GM19467 (cell line): Measurements from ENCODE around the gene HCN3.
"Not testable (repeated sequence)": the region's sequence is repeated elsewhere in the genome, so short reads cannot be mapped to it uniquely, and the experiment has no call there.

Source experiments
- ATAC-seq: cut with Tn5 transposase; IDR thresholded peaks from one replicate; pipeline ENCODE4 v1.9.1; 2021; ENCODE audit warnings: mild to moderate bottlenecking, moderate library complexity; ENCODE audit not compliant: unreplicated experiment

Gene HCN3

DNA sequence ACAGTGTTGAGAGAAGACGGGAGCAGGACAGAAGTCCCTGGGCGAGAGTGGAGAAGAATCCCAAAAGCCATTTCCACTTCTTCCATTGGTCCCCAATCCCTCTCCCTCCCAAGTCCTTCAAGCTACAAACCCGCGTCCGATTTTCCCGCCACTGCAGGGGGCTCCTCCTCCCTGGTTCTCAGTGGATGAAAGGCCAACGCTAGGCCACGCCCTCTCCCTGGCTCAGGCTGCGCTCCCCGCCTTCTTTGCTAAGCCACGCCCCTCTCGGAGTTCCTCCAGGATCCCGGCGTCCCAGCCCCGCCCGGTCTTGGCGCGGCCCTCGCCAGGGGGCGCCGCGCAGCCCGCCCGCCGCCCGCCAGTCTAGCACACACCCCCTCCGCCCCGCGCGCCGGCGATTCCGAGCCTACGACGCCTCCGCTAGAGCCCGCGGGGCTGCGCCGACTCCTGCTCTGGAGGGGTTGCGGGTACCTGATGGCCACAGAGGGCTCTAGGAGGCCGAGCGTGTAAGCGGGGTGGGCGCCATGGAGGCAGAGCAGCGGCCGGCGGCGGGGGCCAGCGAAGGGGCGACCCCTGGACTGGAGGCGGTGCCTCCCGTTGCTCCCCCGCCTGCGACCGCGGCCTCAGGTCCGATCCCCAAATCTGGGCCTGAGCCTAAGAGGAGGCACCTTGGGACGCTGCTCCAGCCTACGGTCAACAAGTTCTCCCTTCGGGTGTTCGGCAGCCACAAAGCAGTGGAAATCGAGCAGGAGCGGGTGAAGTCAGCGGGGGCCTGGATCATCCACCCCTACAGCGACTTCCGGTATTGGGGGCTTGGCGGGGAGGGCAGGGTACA lies at the start of gene HCN3:
Gene HCN3 (plus strand): TSS at position 394 of the 832 bp plus-strand sequence. CDS start 128 bp downstream, at position 522.
- ATAC-seq, result peak; percentile 63

DNA sequence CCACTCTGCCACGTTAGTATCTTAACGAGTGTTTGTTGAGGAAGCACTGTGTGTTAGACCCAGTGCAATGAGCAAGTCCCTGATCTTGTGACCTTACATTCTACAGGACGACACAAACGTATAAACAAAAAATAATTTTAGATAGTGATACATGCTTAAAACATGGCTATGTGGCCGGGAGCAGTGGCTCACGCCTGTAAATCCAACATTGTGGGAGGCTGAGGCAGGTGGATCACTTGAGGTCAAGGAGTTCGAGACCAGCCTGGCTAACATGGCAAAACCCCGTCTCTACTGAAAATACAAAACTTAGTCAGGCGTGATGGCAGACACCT lies 49.2 kb upstream of the HCN3 start:
- no peak for ATAC-seq

DNA sequence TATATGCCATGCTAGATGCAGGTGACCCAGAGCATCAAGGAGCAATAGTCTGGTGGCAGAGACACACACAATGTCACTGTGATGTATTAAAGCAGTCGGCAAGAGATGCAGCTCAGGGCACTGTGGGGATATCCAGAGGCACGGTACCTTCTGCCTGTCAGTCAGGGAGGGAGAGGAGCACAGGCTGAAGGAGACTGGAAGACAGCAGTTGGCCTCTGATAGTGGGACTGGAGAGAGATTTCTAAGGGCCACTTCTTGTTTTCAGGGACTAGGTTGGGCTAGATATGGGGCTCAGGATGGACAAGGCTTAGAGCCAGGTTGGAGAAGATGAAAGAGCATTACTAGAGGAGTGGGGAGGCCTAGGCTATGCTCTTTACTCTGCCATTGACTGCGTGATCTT lies 46.0 kb upstream of the HCN3 start:
- not testable (repeated sequence) for ATAC-seq

- not testable (repeated sequence) for ATAC-seq
Observed at GRCh38 chr1:155232001-155232978, 45.0 kb upstream of the HCN3 start.

DNA sequence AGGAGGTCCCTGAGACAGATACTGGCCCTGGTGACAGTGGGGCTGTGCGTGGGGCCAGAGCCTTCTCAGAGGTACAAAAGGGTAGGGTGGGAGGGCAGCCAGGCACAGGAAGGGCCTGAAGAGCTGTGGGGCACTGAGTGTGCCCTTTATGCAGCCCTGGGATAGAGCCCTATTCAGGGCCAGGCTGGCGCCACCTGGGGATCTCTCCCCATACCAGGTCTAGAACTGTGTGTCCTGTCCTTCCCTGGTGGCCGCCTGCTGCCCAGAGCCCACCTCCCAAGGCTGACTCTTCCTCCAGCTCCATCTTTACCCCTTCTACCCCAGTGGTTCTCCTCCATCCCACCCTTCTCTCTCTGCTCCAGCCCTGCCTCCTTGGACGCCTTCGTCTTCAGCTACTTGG lies 43.8 kb upstream of the HCN3 start:
- not testable (repeated sequence) for ATAC-seq

DNA sequence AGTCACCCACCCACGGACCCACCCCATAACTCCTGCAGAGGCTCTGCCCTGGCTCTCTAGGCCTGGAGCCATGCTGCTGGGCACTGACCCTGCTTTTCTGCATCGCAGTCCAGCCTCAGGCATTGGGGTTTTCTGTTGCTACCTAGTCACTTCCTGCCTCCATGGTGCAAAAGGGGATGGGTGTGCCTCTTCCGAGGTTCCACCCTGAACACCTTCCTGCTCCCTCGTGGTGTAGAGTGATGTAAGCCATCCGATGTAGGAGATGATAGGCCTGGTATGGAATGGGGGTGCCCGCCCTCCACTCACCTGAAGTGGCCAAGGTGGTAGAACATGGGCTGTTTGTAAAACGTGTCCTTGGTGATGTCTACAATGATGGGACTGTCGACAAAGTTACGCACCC lies 41.9 kb upstream of the HCN3 start:
- not testable (repeated sequence) for ATAC-seq

- ATAC-seq, result no peak
Observed at GRCh38 chr1:155236451-155236850, 40.8 kb upstream of the HCN3 start.

DNA sequence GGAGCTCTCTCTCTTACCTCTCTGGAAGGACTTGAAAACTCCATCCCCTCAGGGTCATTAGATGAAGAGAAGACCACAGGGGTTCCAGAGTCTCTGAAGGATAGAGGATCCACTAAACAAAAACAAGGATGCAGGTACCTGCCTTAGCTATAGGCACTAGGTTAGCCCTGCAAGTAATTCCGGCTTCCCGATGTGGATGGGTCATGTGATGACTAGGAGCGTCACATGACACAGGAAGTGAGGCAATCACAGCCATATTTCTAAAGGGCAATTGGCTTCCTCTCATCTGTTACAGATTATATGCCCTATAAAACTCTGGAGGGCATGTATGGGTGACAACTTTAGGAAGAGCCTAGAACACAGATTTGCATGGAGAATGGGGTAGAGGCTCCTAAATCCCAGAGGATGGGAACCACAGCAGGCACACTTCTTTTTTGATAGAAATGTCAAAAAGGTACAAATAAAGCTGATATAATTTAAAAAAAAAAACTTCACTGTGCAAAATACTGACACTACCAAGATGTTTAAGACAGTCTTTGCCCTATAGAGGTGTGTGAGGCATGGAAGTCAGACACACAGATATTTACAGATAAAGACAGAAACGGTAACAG lies 36.1 kb upstream of the HCN3 start:
- ATAC-seq, result no peak

DNA sequence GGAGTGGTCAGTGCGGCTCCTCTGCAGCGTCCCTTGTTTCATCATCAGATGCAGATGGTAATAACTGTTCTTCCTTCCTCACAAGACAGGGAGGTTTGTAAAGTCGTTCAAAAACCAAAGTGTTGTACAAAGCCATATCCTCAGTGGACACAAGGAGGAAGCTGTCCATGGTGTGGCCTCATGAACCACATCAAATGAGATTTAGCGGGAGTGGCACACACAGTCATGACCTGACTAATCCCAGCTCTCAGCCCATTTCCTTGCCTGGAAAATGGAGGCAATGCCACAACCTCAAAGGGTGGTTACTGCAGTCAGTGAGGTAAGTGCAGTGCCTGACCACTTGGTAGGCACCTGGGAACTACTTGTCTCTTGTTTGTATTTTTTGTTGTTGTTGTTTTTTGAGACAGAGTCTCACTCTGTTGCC lies 35.4 kb upstream of the HCN3 start:
- ATAC-seq, result no peak

- no peak for ATAC-seq
Observed at GRCh38 chr1:155242805-155243358, 34.4 kb upstream of the HCN3 start.

DNA sequence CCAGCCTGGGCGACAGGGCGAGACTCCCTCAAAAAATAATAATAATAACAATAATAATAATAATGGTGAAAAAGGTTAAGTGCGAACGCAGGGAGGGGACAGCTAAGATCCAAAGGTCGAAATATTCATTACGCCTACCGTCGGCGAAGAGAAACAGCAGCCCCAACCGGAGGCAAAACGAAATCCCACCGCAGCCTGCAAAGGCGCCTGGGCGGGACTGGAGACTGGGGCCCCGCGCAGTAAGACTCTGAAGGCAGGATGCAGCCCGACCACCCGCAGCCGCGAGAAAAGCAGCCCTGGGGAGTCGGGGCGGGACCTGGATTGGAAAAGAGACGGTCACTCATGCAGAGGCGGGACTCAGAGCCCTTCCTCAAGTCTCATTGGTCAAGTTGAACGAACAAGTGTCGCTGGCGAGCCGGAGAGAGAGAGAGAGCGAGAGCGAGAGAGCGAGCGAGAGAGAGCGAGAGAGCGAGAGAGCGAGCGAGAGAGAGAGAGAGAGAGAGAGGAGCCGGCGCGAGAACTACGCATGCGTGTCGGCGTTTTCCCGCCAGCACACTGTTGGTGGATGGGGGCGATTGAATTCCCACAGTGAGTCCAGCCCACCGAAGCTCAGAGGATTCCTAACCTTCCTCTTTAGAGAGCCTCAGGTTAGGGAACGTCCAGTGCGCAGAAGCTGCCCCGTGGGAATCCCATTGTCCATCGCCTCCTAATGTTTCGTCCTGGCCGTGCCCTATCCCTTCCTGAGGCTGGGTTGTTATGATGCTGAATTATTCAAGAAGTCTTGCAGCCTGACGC lies 32.7 kb upstream of the HCN3 start:
- ATAC-seq, result peak; percentile 74

DNA sequence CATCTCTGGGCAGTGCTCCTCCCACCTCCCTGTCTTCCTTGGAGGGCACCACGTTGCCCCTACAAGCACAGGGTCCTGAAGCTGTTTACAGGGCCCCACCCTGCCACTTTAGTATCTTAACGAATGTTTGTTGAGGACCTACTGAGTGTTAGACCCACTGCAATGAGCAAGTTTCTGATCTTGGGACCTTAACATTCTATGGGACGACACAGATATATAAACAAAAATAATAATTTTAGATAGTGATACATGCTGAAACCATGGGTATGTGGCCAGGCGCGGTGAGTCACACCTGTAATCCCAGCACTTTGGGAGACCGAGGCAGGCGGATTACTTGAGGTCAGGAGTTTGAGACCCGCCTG lies 32.1 kb upstream of the HCN3 start:
- no peak for ATAC-seq

DNA sequence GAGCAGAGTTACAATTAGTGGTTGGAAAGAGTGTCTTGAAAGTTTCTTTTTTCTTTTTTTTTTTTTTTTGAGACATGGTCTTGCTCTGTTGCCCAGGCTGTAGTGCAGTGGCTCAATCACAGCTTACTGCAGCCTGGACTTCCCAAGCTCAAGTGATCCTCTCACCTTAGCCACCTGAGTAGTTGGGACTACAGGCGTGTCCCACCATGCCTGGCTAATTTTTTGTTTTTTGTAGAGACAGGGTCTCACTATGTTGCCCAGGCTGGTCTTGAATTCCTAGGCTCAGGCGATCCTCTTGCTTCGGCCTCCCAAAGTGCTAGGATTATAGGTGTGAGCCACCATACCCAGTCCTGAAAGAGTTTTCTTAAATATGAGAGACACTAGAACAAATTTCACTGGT lies 30.5 kb upstream of the HCN3 start:
- ATAC-seq, result not testable (repeated sequence)

- no peak for ATAC-seq
Observed at GRCh38 chr1:155247667-155248553, 29.4 kb upstream of the HCN3 start.

- peak; percentile 16 for ATAC-seq
Observed at GRCh38 chr1:155250246-155250632, 27.0 kb upstream of the HCN3 start.

GRCh38 chr1:155250633-155251449 lies 26.4 kb upstream of the HCN3 start:
- ATAC-seq, result peak; percentile 72

DNA sequence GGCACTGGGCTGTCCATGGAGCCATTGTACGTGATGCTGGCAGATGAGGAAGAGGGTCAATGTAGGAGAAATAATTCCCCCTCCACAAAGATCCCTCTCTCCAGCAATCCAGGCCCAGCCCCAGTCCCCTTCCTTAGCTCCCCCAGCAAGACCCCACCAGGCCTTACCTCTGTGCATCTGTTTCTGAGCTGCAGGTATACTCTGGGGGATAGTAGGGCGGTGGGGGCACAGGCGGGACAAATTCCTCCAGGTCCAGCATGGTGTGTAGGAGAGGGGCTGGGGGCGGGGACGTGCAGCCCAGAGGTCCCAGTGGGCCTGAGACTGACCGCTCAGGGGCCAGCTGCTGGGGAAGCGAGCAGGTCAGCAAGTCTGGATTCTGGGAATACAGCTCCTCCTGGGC lies 25.7 kb upstream of the HCN3 start:
- ATAC-seq, result no peak

GRCh38 chr1:155253208-155253607 lies 24.1 kb upstream of the HCN3 start:
- ATAC-seq, result no peak
